HepG2 (cell line): ENCODE results near the gene BMERB1. TPM values are rescaled to one million over a fixed set of nuclear protein-coding genes. Genes with fewer than 3 reads are reported as not detected.

ENCODE experiments used
- ATAC-seq: fragments of 200-7000 bp; cut with Tn5 transposase; 3 replicates; pipeline ENCODE4 v1.9.1; 2020; ENCODE audit warnings: mild to moderate bottlenecking, moderate library complexity
- BruUV-seq: library from RNA; stranded (reverse); fragments of 400-500 nt; replicated peaks from 2 replicates; lab custom pipeline; 2021; lab: Mats Ljungman, UMichigan
- CTCF ChIA-PET: fragments of 300-600 bp; formaldehyde crosslinking; extraction: SDS; loops from one replicate; lab custom pipeline; 2021; ENCODE audit warnings: low total read pairs, inconsistent platforms, low intra/inter-chr PET ratio; lab: Yijun Ruan, JAX
- POLR2A ChIA-PET: fragments of 350-600 bp; sonication (Branson Sonifier 250); formaldehyde crosslinking; loops from one replicate; lab custom pipeline; 2020; ENCODE audit warnings: antibody characterized with exemption, inconsistent platforms; lab: Yijun Ruan, JAX
- DNase-seq: peaks from one replicate; pipeline ENCODE4 v3.0.0-alpha.2; 2015; ENCODE audit warnings: low spot score
- FAIRE-seq: peaks from 3 replicates; lab custom pipeline; 2011; peaks lifted over from hg19 to GRCh38; lab: Jason Lieb, UNC
- H2AFZ ChIP-seq: one replicate; pipeline ENCODE4 v1.6.1; 2011; ENCODE audit warnings: low read length, inconsistent platforms
- H3K27ac ChIP-seq: fragments of 300-600 bp; 3 replicates; pipeline ENCODE4 v1.8.0; 2011; ENCODE audit warnings: mixed run types, mild to moderate bottlenecking, mixed read lengths, low read length, inconsistent platforms; ENCODE audit not compliant: insufficient read depth; ENCODE audit errors: extremely low read length
- H3K27me3 ChIP-seq, 2 experiments: fragments of 200-600 bp in 1 of 2; 2 replicates in 1 of 2; 3 replicates in 1 of 2; pipeline versions ENCODE4 v1.6.0 to v1.8.0; 2011; ENCODE audit warnings: low read length in 2 of 2, mild to moderate bottlenecking in 2 of 2, moderate library complexity in 2 of 2, inconsistent platforms in 1 of 2; ENCODE audit not compliant: insufficient read depth in 2 of 2, control insufficient read depth in 1 of 2
- H3K36me3 ChIP-seq, 2 experiments: fragments of 200-600 bp in 1 of 2; replicated peaks in 1 of 2; 2 replicates in 1 of 2; 3 replicates in 1 of 2; pipeline versions ENCODE4 v1.5.1 to v1.8.0; 2011; ENCODE audit warnings: low read length in 2 of 2, inconsistent platforms in 1 of 2; ENCODE audit not compliant: insufficient read depth in 2 of 2, control insufficient read depth in 1 of 2
- H3K4me1 ChIP-seq: 2 replicates; pipeline ENCODE4 v1.5.1; 2012; ENCODE audit warnings: low read length, inconsistent platforms; ENCODE audit not compliant: insufficient read depth
- H3K4me2 ChIP-seq: 2 replicates; pipeline ENCODE4 v1.6.0; 2011; ENCODE audit warnings: low read depth, low read length, inconsistent platforms
- H3K4me3 ChIP-seq, 3 experiments: fragments of 200-600 bp in 1 of 3; sonication (generic), shearing (Covaris generic) in 1 of 3; replicated peaks in 1 of 3; 2 replicates each; pipeline ENCODE4 v1.5.1; 2011 to 2016; ENCODE audit warnings: low read length in 3 of 3, inconsistent platforms in 2 of 3, low read depth in 2 of 3, mild to moderate bottlenecking in 2 of 3, control low read depth in 1 of 3, mixed read lengths in 1 of 3; ENCODE audit not compliant: insufficient read depth in 1 of 3
- H3K79me2 ChIP-seq: one replicate; pipeline ENCODE4 v1.6.1; 2011; ENCODE audit warnings: low read length, inconsistent platforms; ENCODE audit not compliant: insufficient read depth
- H3K9ac ChIP-seq: 2 replicates; pipeline ENCODE4 v1.6.0; 2011; ENCODE audit warnings: mild to moderate bottlenecking, low read depth, low read length, inconsistent platforms; ENCODE audit not compliant: insufficient read depth
- H3K9me3 ChIP-seq: 2 replicates; pipeline ENCODE4 v1.5.1; 2012; ENCODE audit warnings: mild to moderate bottlenecking, low read length
- H4K20me1 ChIP-seq: 2 replicates; pipeline ENCODE4 v1.6.0; 2011; ENCODE audit warnings: inconsistent platforms, mild to moderate bottlenecking, low read length, moderate library complexity; ENCODE audit not compliant: insufficient read depth
- CEBPB ChIP-seq: IDR thresholded peaks from 2 replicates; pipeline ENCODE4 v1.6.1; 2011; ENCODE audit warnings: low read depth, low read length, improper control_type of control experiment, borderline replicate concordance
- MEIS1 ChIP-seq: sonication (generic); formaldehyde crosslinking; IDR thresholded peaks from 2 replicates; pipeline ENCODE4 v1.9.0; 2021; ENCODE audit warnings: mild to moderate bottlenecking, missing genetic modification reagents, moderate library complexity, borderline replicate concordance
- SATB2 ChIP-seq: sonication (generic); formaldehyde crosslinking; IDR thresholded peaks from 2 replicates; pipeline ENCODE4 v1.5.0; 2020; ENCODE audit warnings: missing genetic modification reagents
- SOX6 ChIP-seq, 2 experiments: fragments of 450-650 bp in 1 of 2; sonication (generic) in 1 of 2; formaldehyde crosslinking in 1 of 2; IDR thresholded peaks; 2 replicates each; pipeline versions ENCODE4 v1.4.0 to v1.6.1; 2017 to 2020; ENCODE audit warnings: antibody characterized with exemption in 1 of 2, mild to moderate bottlenecking in 1 of 2, missing genetic modification reagents in 1 of 2
- YY1 ChIP-seq: IDR thresholded peaks from 2 replicates; pipeline ENCODE4 v1.6.1; 2011; ENCODE audit warnings: low read length, low read depth, moderate library complexity, mild to moderate bottlenecking; ENCODE audit not compliant: insufficient read depth, insufficient replicate concordance
- ZFP36L2 ChIP-seq: sonication (generic); formaldehyde crosslinking; IDR thresholded peaks from 2 replicates; pipeline ENCODE4 v1.4.0; 2020; ENCODE audit warnings: missing genetic modification reagents
- ZNF143 ChIP-seq: sonication (generic); formaldehyde crosslinking; IDR thresholded peaks from 2 replicates; pipeline ENCODE4 v1.4.0; 2020; ENCODE audit warnings: missing genetic modification reagents
- ZNF670 ChIP-seq: sonication (generic); formaldehyde crosslinking; IDR thresholded peaks from 2 replicates; pipeline ENCODE4 v1.8.0; 2022; ENCODE audit warnings: mild to moderate bottlenecking, missing genetic modification reagents, borderline replicate concordance
- ZSCAN21 ChIP-seq: sonication (generic); formaldehyde crosslinking; IDR thresholded peaks from 2 replicates; pipeline ENCODE4 v1.8.0; 2022; ENCODE audit warnings: mild to moderate bottlenecking, missing genetic modification reagents, moderate library complexity, borderline replicate concordance
- WGBS: methylation state at CpG from one replicate; pipeline ENCODE4 v1.1.6; 2017; ENCODE audit warnings: low lambda C conversion rate; 5-methylcytosine and 5-hydroxymethylcytosine counted together
- in situ Hi-C: cut with HindIII; loops from 2 replicates; pipeline ENCODE4 v1.10.0; 2017; ENCODE audit warnings: low pct_unique_long_range_greater_than_20kb; ENCODE audit not compliant: extremely low pct_ligation_motif_present
- intact Hi-C: fragments of 100-400 bp; cut with micrococcal nuclease; formaldehyde crosslinking; loops from one replicate; pipeline ENCODE4 v1.10.0; 2022; ENCODE audit not compliant: unreplicated experiment
- polyA plus RNA-seq, 8 experiments: library from polyadenylated mRNA; depleted of rRNA in 3 of 8; stranded (reverse) in 7 of 8; unstranded in 1 of 8; fragments of >200 nt; fragmentation: Illumina TruSeq in 4 of 8; extraction: Trizol in 4 of 8; gene quantifications; 2 replicates each; pipeline versions ENCODE4 v1.2.1 to v1.2.3, GENCODE V29; 2011 to 2016; ENCODE audit warnings: low read depth in 4 of 8, missing spikeins in 1 of 8, mixed read lengths in 1 of 8; ENCODE audit not compliant: insufficient read depth in 1 of 8
- total RNA-seq, 5 experiments: library from RNA; depleted of rRNA; stranded (reverse); fragments of >200 nt; fragmentation: Illumina TruSeq; extraction: Trizol; gene quantifications; 2 replicates each; pipeline ENCODE4 v1.2.3, GENCODE V29; 2016; ENCODE audit warnings: low read depth in 1 of 5
- TF ChIP-seq, protein P1 (sequence below): sonication (generic); formaldehyde crosslinking; IDR thresholded peaks from 2 replicates; pipeline ENCODE4 v1.4.0; 2020; ENCODE audit warnings: missing genetic modification reagents
- TF ChIP-seq, protein P2 (sequence below): conservative IDR thresholded peaks from 2 replicates; pipeline ENCODE4 v1.6.1; 2018; ENCODE audit warnings: missing genetic modification reagents
- TF ChIP-seq, protein P3 (sequence below): sonication (generic); formaldehyde crosslinking; IDR thresholded peaks from 2 replicates; pipeline ENCODE4 v1.8.0; 2022; ENCODE audit warnings: missing genetic modification reagents, mild to moderate bottlenecking, moderate library complexity, borderline replicate concordance
- TF ChIP-seq, protein P4 (sequence below): sonication (generic); formaldehyde crosslinking; IDR thresholded peaks from 2 replicates; pipeline ENCODE4 v1.4.0; 2020; ENCODE audit warnings: missing genetic modification reagents
- TF ChIP-seq, protein P5 (sequence below): sonication (generic); formaldehyde crosslinking; IDR thresholded peaks from 2 replicates; pipeline ENCODE4 v1.5.0; 2020; ENCODE audit warnings: mild to moderate bottlenecking, missing genetic modification reagents

The BMERB1 gene
- total and polyA plus RNA-seq, 2 of the 13 experiments (the other 11 are each of a cell fraction or from before 2014, with no cell fraction given): 1.4 TPM

DNA sequence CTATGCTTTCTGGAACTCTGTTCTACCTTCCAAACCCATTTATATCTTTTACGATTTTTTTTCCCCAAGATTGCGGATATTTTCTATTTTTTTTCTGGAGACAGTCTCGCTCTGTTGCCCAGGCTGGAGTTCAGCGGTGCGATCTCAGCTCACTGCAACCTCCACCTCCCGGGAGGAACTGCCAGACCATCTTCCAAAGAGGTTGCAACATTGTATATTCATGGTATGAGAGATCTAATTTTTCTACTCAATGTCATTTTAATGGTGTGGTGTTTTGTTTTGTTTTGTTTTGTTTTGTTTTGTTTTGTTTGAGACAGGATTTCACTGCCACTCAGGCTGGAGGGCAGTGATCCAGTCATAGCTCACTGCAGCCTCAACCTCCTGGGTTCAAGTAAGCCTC is 8.5 kb upstream of the BMERB1 start:
- FAIRE-seq: no peak
- intact Hi-C loops: loop anchor here (2.0 kb wide), 1 partner anchor 125 kb away; no protein-coding TSS in a partner anchor

More for the DNA sequence above, 8.5 kb upstream of the BMERB1 start:
- no TSS peak for BruUV-seq
- Histone ChIP-seq H3K4me3 (no peak overlapping the region), H3K36me3 (no peaks in the 10 kb centered on the region), H4K20me1 (no peaks in the 10 kb centered on the region), H3K79me2 (no peaks in the 10 kb centered on the region), H3K4me2 (no peak overlapping the region), H3K27me3 (0 out of 5 replicates have a peak, but pooled peaks cover 0 to 5% of the 10 kb centered on the region in 2 experiments), H3K27ac (no peak overlapping the region), H3K9me3 (no peaks in the 10 kb centered on the region), H3K4me1 (peaks cover 23% of the 10 kb centered on the region), H3K9ac (no peak overlapping the region), H2AFZ (no peak overlapping the region)
- ATAC-seq (no peak), DNase-seq (no peak)
- 33% methylated on average over 6 of the region's 6 CpGs for WGBS
- POLR2A ChIA-PET: no interaction called here
- CTCF ChIA-PET: interaction anchor here (3.1 kb wide), 1 partner anchor 41 kb away, joined by 28 read pairs; no protein-coding TSS in a partner anchor
- in situ Hi-C loops: loop anchor here (5.0 to 10.0 kb wide), 2 partner anchors 41 to 279 kb away; no protein-coding TSS in a partner anchor
- no peak for TF ChIP-seq ZSCAN21 (CRISPR knock-in tag)
- TF ChIP-seq, protein P1, sequence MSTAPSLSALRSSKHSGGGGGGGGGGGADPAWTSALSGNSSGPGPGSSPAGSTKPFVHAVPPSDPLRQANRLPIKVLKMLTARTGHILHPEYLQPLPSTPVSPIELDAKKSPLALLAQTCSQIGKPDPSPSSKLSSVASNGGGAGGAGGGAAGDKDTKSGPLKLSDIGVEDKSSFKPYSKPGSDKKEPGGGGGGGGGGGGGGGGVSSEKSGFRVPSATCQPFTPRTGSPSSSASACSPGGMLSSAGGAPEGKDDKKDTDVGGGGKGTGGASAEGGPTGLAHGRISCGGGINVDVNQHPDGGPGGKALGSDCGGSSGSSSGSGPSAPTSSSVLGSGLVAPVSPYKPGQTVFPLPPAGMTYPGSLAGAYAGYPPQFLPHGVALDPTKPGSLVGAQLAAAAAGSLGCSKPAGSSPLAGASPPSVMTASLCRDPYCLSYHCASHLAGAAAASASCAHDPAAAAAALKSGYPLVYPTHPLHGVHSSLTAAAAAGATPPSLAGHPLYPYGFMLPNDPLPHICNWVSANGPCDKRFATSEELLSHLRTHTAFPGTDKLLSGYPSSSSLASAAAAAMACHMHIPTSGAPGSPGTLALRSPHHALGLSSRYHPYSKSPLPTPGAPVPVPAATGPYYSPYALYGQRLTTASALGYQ (CRISPR knock-in tag): no peak
- TF ChIP-seq SATB2 (CRISPR knock-in tag): no peak
- TF ChIP-seq, protein P2, sequence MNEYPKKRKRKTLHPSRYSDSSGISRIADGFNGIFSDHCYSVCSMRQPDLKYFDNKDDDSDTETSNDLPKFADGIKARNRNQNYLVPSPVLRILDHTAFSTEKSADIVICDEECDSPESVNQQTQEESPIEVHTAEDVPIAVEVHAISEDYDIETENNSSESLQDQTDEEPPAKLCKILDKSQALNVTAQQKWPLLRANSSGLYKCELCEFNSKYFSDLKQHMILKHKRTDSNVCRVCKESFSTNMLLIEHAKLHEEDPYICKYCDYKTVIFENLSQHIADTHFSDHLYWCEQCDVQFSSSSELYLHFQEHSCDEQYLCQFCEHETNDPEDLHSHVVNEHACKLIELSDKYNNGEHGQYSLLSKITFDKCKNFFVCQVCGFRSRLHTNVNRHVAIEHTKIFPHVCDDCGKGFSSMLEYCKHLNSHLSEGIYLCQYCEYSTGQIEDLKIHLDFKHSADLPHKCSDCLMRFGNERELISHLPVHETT: no peak
- no peak for TF ChIP-seq ZNF143 (CRISPR knock-in tag)
- TF ChIP-seq, protein P3, sequence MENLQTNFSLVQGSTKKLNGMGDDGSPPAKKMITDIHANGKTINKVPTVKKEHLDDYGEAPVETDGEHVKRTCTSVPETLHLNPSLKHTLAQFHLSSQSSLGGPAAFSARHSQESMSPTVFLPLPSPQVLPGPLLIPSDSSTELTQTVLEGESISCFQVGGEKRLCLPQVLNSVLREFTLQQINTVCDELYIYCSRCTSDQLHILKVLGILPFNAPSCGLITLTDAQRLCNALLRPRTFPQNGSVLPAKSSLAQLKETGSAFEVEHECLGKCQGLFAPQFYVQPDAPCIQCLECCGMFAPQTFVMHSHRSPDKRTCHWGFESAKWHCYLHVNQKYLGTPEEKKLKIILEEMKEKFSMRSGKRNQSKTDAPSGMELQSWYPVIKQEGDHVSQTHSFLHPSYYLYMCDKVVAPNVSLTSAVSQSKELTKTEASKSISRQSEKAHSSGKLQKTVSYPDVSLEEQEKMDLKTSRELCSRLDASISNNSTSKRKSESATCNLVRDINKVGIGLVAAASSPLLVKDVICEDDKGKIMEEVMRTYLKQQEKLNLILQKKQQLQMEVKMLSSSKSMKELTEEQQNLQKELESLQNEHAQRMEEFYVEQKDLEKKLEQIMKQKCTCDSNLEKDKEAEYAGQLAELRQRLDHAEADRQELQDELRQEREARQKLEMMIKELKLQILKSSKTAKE (CRISPR knock-in tag): no peak
- TF ChIP-seq CEBPB: no peak
- no peak for TF ChIP-seq SOX6 (IDR thresholded peaks at IDR 0.05)
- no peak for TF ChIP-seq SOX6 (CRISPR knock-in tag; IDR thresholded peaks at IDR 0.05)
- no peak for TF ChIP-seq ZNF670 (CRISPR knock-in tag)
- TF ChIP-seq YY1: no peak
- TF ChIP-seq, protein P4, sequence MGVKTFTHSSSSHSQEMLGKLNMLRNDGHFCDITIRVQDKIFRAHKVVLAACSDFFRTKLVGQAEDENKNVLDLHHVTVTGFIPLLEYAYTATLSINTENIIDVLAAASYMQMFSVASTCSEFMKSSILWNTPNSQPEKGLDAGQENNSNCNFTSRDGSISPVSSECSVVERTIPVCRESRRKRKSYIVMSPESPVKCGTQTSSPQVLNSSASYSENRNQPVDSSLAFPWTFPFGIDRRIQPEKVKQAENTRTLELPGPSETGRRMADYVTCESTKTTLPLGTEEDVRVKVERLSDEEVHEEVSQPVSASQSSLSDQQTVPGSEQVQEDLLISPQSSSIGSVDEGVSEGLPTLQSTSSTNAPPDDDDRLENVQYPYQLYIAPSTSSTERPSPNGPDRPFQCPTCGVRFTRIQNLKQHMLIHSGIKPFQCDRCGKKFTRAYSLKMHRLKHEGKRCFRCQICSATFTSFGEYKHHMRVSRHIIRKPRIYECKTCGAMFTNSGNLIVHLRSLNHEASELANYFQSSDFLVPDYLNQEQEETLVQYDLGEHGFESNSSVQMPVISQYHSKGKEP (CRISPR knock-in tag): no peak
- TF ChIP-seq, protein P5, sequence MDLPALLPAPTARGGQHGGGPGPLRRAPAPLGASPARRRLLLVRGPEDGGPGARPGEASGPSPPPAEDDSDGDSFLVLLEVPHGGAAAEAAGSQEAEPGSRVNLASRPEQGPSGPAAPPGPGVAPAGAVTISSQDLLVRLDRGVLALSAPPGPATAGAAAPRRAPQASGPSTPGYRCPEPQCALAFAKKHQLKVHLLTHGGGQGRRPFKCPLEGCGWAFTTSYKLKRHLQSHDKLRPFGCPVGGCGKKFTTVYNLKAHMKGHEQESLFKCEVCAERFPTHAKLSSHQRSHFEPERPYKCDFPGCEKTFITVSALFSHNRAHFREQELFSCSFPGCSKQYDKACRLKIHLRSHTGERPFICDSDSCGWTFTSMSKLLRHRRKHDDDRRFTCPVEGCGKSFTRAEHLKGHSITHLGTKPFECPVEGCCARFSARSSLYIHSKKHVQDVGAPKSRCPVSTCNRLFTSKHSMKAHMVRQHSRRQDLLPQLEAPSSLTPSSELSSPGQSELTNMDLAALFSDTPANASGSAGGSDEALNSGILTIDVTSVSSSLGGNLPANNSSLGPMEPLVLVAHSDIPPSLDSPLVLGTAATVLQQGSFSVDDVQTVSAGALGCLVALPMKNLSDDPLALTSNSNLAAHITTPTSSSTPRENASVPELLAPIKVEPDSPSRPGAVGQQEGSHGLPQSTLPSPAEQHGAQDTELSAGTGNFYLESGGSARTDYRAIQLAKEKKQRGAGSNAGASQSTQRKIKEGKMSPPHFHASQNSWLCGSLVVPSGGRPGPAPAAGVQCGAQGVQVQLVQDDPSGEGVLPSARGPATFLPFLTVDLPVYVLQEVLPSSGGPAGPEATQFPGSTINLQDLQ: no peak
- no peak for TF ChIP-seq MEIS1
- no peak for TF ChIP-seq ZFP36L2 (CRISPR knock-in tag)
